ENCODE results near the gene RPIA. TPM values are rescaled to one million over a fixed set of nuclear protein-coding genes. Genes with fewer than 3 reads are reported as not detected.
"Not testable (repeated sequence)": the region's sequence is repeated elsewhere in the genome, so short reads cannot be mapped to it uniquely, and the experiment has no call there.

RPIA gene
- polyA plus RNA-seq, 4 donors = 32.0 to 35.6 (median 33.4) TPM

DNA sequence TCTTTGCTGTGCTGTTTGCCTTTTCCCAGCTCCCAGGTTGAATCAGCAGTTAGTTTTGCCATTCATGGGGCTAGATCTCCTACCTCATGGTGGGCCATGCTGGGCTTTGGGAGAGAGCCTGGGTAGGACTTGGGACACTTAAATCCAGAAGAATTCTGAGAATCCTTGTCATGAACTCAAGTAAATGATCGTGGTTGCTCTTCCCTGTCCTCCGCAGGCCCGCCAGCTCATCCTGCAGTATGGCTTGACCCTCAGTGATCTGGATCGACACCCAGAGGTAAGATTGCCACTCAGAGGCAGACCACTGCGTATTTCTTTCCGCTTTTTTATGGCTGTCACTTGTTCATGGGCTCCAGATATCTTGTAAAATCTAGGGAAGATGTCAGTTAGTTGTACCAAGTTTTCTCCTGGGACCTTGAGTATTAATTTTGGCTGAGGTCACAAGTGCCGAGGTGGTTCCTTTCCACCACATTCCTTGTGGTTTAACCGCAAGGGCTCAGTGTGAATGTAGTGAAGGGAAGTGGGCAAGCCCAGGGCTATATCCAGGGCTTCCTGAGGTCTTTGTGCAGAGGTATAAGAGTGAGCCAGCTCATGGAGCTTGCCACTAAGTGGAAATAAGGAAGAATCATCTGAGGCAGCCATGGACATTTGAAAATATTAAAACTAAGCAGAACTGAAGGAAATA, 37.7 kb downstream of the RPIA start:
- DNase-seq (ENCODE audit: low read depth in 4 of 4, low spot score in 2 of 4) = no peak

DNA sequence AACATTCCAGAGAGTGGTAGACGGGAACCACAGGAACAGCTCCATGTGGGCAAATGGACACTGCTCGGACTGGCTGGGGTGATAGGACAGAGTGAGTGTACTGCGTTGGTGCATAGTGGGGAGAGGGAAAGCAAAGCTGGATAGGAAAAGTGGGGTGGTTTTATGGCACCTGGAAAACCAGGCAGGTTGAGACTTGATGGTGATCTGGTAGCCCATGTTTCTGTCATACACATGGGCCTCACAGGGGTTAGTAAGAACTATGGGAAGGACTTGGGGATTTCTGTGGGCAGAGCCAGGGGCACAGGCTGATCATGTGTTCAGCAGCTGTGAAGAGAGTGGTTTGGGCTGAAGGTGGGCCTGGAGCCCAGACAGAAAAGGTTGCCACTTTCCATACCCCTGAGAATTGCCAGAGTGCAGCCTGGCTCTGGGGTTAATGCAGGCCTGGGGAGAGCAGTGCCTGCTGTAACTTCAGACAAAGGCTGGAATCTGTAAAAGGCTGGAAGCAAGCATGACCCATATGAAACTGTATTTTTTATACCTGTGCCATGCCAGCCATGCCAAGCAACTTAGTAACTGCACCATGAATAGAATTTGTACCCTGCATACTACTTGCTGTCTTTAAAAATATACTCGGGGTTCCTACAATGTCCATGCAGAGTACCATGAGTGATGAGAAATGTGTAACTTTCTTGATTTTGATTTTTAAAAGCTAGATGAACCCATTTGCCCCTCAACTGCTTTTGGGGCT, 41.9 kb downstream of the RPIA start:
- no peak for DNase-seq (ENCODE audit: low read depth in 4 of 4, low spot score in 2 of 4)

GRCh38 chr2:88735133-88735532, 43.7 kb downstream of the RPIA start:
- DNase-seq (ENCODE audit: low read depth in 4 of 4, low spot score in 2 of 4) = no peak

GRCh38 chr2:88735853-88736252, 44.4 kb downstream of the RPIA start:
- DNase-seq (ENCODE audit: low read depth in 4 of 4, low spot score in 2 of 4) = no peak

GRCh38 chr2:88736437-88736836, 45.0 kb downstream of the RPIA start:
- no peak for DNase-seq (ENCODE audit: low read depth in 4 of 4, low spot score in 2 of 4)

DNA sequence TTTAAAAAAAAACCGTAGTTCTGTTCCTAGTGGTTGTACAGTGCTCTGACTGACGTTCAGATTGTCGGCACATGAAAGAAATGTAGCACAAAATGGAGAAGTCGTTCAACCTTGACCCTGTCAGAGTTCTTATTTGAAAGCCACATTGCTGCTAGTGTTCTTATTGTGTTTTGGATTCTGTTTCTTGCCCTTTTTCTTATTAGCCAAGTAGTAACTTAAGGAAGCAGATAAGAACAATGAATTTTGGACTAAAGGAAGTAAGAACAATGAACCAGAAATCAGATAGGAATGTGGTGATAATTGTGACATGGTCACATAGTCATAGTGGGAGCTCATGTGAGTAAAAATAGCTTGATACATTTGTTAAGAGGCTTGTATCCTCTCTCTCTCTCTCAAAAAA, 45.9 kb downstream of the RPIA start:
- DNase-seq (ENCODE audit: low read depth in 4 of 4, low spot score in 2 of 4) = no peak

DNA sequence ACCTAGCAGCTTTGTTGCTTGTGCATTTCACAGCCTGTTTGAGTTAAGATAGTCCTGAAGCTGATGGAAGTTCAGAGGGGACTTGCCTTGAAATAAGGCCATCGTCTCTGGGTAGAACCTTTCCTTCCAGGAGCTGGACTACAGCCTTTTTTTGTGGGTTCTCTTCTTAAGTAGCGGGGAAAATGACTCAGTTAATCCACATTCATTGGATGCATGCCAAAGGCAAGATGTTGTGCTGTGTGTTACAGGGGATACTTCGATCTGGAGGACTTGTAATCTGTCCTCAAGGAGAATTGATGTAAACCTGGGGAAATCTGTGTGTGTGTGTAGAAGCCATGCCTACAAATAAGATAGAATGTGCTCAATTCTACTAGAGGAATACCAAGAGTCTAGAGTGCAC, 46.8 kb downstream of the RPIA start:
- DNase-seq (ENCODE audit: low read depth in 4 of 4, low spot score in 2 of 4) = no peak

DNA sequence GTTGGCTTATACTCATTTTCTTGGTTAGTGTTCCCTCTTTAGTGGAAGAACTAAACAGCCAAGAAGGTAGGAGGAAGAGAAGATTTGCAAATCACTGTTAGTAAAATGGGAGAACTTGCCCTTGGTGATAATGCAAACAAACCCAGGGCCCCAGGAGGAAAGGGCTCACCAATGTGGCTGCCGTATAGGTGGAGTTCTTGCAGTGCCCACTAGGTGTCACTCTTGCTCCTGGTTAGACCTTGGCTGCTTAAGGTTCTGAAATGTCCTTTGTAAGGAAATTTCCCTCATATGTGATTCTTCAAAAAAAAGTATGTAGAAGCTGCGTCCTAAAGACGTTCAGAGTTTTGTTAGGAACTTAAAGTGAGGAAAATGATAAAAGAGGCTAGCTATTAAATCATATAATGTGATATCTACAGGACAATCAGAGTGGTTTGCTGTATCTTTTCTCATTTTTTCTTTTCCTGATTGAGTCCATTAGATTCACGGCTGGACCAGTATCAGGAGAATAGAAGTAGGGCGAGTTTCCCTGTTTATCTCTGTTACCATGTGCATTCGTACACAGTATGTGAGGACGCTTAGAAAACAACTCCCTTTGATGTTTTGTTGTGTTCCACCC, 48.6 kb downstream of the RPIA start:
- DNase-seq (ENCODE audit: low read depth in 4 of 4, low spot score in 2 of 4) = peak in 3 of 4 donors; percentile 18 to 49 (median 31)

- DNase-seq (ENCODE audit: low read depth in 4 of 4, low spot score in 2 of 4) = no peak
Observed at GRCh38 chr2:88746929-88747490, 55.5 kb downstream of the RPIA start.

DNA sequence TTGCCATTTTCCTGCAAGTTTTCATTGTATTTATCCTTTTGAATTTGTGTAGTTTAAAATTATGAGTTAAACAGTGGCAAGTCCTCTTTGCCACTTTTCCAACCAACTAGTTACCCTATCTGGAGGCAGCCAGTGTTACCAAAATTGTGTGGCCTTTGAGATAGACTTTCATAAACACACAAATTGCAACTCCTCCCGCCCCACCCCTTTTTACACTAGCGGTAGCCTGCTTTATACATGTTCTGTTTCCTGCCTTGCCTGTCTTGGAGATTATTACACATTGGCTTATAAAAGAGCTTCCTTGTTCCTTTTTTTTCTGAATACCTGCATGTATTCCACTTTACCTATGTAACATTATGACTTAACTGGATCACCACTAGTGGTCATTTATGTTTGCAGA, 56.5 kb downstream of the RPIA start:
- no peak for DNase-seq (ENCODE audit: low read depth in 4 of 4, low spot score in 2 of 4)

- DNase-seq (ENCODE audit: low read depth in 4 of 4, low spot score in 2 of 4) = no peak
Observed at GRCh38 chr2:88751768-88752167, 60.3 kb downstream of the RPIA start.

GRCh38 chr2:88753833-88754584, 62.5 kb downstream of the RPIA start:
- no peak for DNase-seq (ENCODE audit: low read depth in 4 of 4, low spot score in 2 of 4)

DNA sequence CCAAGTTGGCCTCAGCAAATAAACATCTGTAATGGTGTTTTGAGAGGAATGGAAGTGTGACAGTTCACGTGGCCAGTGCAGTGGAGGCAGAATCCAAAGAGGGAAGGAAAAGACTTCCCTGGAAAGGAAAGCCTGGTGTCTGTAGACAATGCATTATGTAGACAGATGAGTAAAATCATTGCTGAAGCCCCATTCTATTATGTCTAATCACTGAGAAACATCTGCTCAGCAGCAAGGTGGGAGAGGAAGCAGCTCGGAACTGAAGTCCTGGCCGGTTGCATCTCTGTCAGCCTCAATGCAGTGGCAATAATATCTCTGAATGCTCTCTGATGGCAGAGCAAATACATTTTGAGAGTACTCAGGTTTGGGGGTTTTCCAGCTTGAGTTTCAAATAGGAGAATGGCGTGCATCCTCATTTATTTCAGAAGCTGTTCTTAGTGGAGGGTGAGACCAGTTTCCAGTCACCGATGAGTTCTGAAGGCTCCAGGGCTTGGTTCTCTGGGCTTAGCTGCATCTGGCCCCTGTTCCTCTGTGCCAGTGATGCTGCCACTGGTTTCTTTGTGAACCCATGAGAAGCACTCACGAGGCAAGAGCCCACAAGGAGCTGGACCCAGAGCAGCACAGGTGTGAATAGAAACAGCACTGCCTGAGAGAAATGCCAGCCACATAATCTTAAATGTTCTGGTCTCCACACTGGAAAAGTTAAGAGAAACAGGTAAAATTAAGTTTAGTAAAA, 63.3 kb downstream of the RPIA start:
- DNase-seq (ENCODE audit: low read depth in 4 of 4, low spot score in 2 of 4) = no peak

DNA sequence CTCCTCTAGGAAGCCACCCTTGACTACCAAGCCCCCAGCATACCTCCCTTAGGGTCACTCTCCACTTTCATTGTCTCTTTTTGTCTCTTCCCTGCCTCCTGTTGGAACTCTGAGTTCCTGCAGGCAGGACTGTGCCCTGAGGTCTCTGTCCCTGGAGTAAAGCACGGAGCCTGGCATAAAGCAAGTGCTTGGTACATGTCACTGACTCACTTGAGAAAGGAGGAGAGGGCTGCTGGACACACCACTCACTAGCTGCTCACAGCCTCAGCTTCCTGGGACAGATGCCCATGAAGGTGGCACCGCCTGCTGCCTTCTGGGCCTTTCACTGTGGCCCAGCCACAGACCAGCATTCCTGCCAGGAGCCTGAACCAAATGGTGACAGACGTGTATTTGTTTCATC, 64.4 kb downstream of the RPIA start:
- no peak for DNase-seq (ENCODE audit: low read depth in 4 of 4, low spot score in 2 of 4)

GRCh38 chr2:88757025-88757424, 65.6 kb downstream of the RPIA start:
- DNase-seq (ENCODE audit: low read depth in 4 of 4, low spot score in 2 of 4) = no peak

GRCh38 chr2:88758702-88759101, 67.2 kb downstream of the RPIA start:
- DNase-seq (ENCODE audit: low read depth in 4 of 4, low spot score in 2 of 4) = not testable (repeated sequence)

DNA sequence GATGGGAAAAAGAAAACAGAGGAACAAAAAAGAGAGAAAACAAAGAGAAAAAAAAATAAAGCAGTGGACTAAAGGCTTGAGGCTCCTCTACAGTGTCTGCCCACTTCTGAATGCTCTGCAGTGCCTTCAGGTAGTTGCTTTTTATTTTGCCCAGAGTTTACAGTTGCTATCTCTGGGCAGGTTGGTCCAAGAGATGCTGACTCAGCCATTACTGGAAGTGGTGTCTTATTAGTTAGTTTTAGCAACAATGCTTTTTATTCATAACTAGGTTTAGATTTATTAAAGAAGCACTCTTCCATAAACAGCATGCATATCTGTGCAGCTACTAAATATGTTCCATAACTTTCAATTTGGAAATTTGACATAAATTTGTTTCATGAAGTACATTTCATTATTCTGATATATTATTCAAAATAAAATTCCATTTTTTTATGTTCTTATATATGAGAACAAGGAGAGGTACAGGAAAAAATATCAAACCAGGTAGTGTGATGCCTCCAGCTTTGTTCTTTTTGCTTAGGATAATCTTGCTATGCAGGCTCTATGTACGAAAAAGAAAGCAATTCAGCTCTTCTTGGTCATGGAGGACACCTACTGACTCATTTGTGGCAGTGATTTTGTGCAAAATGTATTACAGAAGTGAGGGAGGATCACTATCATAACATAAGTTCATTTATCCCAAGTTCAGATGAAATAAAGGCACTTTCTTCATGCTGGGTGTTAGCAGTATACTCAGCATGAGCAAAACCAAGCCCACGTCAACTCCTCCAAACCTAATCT, 69.5 kb downstream of the RPIA start:
- no peak for DNase-seq (ENCODE audit: low read depth in 4 of 4, low spot score in 2 of 4)

DNA sequence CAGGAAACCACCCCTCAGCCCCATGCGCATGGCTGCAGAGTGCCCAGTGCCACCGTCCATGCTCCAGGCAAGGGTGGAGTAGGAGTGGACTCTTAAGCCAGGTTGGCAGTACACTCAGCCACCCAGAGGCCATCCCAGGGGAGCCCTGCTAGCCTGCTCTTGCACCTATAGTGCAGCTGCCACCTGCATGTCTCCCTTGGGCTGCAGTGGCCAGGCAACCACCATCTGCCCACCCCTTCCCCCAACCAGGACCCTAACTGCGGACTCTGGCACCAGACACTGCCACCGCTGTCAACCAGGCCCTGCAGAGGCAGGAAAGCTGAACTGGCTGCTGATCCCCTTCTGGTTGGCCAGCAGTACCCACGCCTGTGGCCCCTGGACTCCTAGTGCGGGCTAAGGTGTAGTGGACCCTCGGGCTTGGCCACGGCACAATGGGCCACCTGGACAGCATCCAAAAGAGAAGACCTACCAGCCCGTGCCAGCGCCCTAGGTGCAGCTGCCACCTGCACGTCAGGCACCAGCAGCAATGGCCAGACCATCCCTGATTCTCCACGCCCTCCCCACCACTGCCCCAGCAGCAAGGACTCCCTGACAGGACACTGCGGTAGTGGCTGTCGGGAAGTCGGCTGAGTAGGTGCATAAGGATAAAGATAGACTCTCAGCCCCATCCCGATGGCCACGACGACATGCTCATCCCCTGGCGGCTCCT, 72.8 kb downstream of the RPIA start:
- no peak for DNase-seq (ENCODE audit: low read depth in 4 of 4, low spot score in 2 of 4)

GRCh38 chr2:88764850-88765153, 73.3 kb downstream of the RPIA start:
- no peak for DNase-seq (ENCODE audit: low read depth in 4 of 4, low spot score in 2 of 4)

Data from left renal cortex interstitium (tissue), 4 donors.